Lower lobe of right lung (tissue), 2 donors: ENCODE measurements around the gene FBH1. TPM values are rescaled to one million over a fixed set of nuclear protein-coding genes. Genes with fewer than 3 reads are reported as not detected.
"Not testable (repeated sequence)": the region's sequence is repeated elsewhere in the genome, so short reads cannot be mapped to it uniquely, and the experiment has no call there.

ENCODE experiments used
- ATAC-seq, 2 donors: fragments of 200-7000 bp; cut with Tn5 transposase; one replicate each; pipeline ENCODE4 v1.9.1; 2020 to 2022; ENCODE audit warnings: mild to moderate bottlenecking in 2 of 2, moderate library complexity in 2 of 2
- DNase-seq: peaks from one replicate; pipeline ENCODE4 v3.0.0-alpha.2; 2020
- H3K27ac ChIP-seq: fragments of 200-600 bp; one replicate; pipeline ENCODE4 v1.8.0; 2022
- H3K27me3 ChIP-seq: fragments of 200-600 bp; one replicate; pipeline ENCODE4 v1.8.0; 2022; ENCODE audit warnings: low read depth
- H3K36me3 ChIP-seq: fragments of 200-600 bp; one replicate; pipeline ENCODE4 v1.8.0; 2022; ENCODE audit warnings: mild to moderate bottlenecking
- H3K4me1 ChIP-seq: fragments of 200-600 bp; one replicate; pipeline ENCODE4 v1.8.0; 2022
- H3K4me3 ChIP-seq: fragments of 200-600 bp; one replicate; pipeline ENCODE4 v1.8.0; 2022; ENCODE audit warnings: mild to moderate bottlenecking
- H3K9me3 ChIP-seq: fragments of 200-600 bp; one replicate; pipeline ENCODE4 v1.8.0; 2022
- CTCF ChIP-seq: fragments of 200-600 bp; IDR thresholded peaks from one replicate; pipeline ENCODE4 v1.8.0; 2022; ENCODE audit warnings: antibody characterized with exemption, mild to moderate bottlenecking
- intact Hi-C: fragments of 100-400 bp; cut with DNase I; formaldehyde crosslinking; loops from one replicate; pipeline ENCODE4 v1.11.0; 2022
- total RNA-seq: library from RNA; stranded (reverse); fragmentation: NEBNext Ultra II Directional; extraction: Animal tissue kit (Norgen Biotek cat#: 25700); gene quantifications from one replicate; pipeline ENCODE4 v1.2.1, GENCODE V29; 2021
- donor health status: DM: no; HTN: yes; CAD: no; lungs with severe emphysema.

Gene FBH1
- total RNA-seq, 1 donor from 2014 or later: 64.7 TPM

- no peaks in the 10 kb centered on the region for H3K27me3 ChIP-seq
- H3K36me3 ChIP-seq: peaks cover 10% of the 10 kb centered on the region
- H3K4me3 ChIP-seq: no peak overlapping the region
- H3K4me1 ChIP-seq: peaks cover 5% of the 10 kb centered on the region
- no peak for DNase-seq
- no peak for TF ChIP-seq CTCF
- ATAC-seq: no peak
- H3K9me3 ChIP-seq: no peaks in the 10 kb centered on the region
- no peak overlapping the region for H3K27ac ChIP-seq
- intact Hi-C loops: no loop called here
Measured at GRCh38 chr10:5871596-5871995, 18.4 kb upstream of the FBH1 start.

GRCh38 chr10:5873515-5873995, 16.5 kb upstream of the FBH1 start:
- ATAC-seq (peak; percentile 86 to 88), DNase-seq (no peak)
- Histone ChIP-seq H3K27ac (no peak overlapping the region), H3K4me3 (peak overlapping the region; percentile 27), H3K36me3 (peaks cover 30% of the 10 kb centered on the region), H3K4me1 (peaks cover 5% of the 10 kb centered on the region), H3K27me3 (no peaks in the 10 kb centered on the region), H3K9me3 (no peaks in the 10 kb centered on the region)
- peak; percentile 77 for TF ChIP-seq CTCF
- intact Hi-C loops: no loop called here

GRCh38 chr10:5876181-5876768, 13.8 kb upstream of the FBH1 start:
- DNase-seq: no peak
- ATAC-seq: no peak
- no peak overlapping the region for H3K27ac ChIP-seq
- H3K36me3 ChIP-seq: peaks cover 53% of the 10 kb centered on the region
- H3K4me3 ChIP-seq: no peak overlapping the region
- no peaks in the 10 kb centered on the region for H3K9me3 ChIP-seq
- no peak for TF ChIP-seq CTCF
- H3K4me1 ChIP-seq: peaks cover 5% of the 10 kb centered on the region
- intact Hi-C loops: no loop called here
- H3K27me3 ChIP-seq: no peaks in the 10 kb centered on the region

- DNase-seq, H3K4me1 ChIP-seq, H3K27ac ChIP-seq, ATAC-seq, intact Hi-C loops, H3K27me3 ChIP-seq, H3K4me3 ChIP-seq, H3K9me3 ChIP-seq: not testable (repeated sequence)
- peaks cover 59% of the 10 kb centered on the region for H3K36me3 ChIP-seq
Measured at GRCh38 chr10:5877041-5877440, 13.0 kb upstream of the FBH1 start.

- peaks cover 4% of the 10 kb centered on the region for H3K4me1 ChIP-seq
- no peak overlapping the region for H3K27ac ChIP-seq
- DNase-seq (no peak), ATAC-seq (no peak)
- no peak overlapping the region for H3K4me3 ChIP-seq
- no peaks in the 10 kb centered on the region for H3K27me3 ChIP-seq
- no peak for TF ChIP-seq CTCF
- H3K36me3 ChIP-seq: peaks cover 78% of the 10 kb centered on the region
- intact Hi-C loops: no loop called here
- H3K9me3 ChIP-seq: no peaks in the 10 kb centered on the region
Measured at GRCh38 chr10:5882961-5883360, 7.1 kb upstream of the FBH1 start.

- no peak for DNase-seq
- intact Hi-C loops: no loop called here
- H3K27ac ChIP-seq: no peak overlapping the region
- peaks cover 54% of the 10 kb centered on the region for H3K36me3 ChIP-seq
- no peaks in the 10 kb centered on the region for H3K27me3 ChIP-seq
- H3K9me3 ChIP-seq: no peaks in the 10 kb centered on the region
- no peak overlapping the region for H3K4me3 ChIP-seq
- no peak for TF ChIP-seq CTCF
- peaks cover 15% of the 10 kb centered on the region for H3K4me1 ChIP-seq
- ATAC-seq: no peak
Measured at GRCh38 chr10:5885619-5886018, 4.4 kb upstream of the FBH1 start.
